ENCODE results near the gene MYLK2. TPM values are rescaled to one million over a fixed set of nuclear protein-coding genes. Genes with fewer than 3 reads are reported as not detected.

Gene MYLK2
- polyA plus RNA-seq, 1 donor (not counting 4 experiments of a cell fraction or from before 2014, with no cell fraction given) = 0.05 TPM

- Histone ChIP-seq H3K9me3 (ENCODE audit: control insufficient read depth, low read depth, low read length) (no peaks in the 10 kb centered on the region), H3K79me2 (ENCODE audit: control insufficient read depth, insufficient read depth, low read length) (no peaks in the 10 kb centered on the region), H4K20me1 (ENCODE audit: control insufficient read depth, extremely low read depth, insufficient read depth, low read length) (peaks cover 3% of the 10 kb centered on the region), H3K27ac (ENCODE audit: control insufficient read depth, insufficient read depth, low read length) (no peak overlapping the region), H3K4me3 (ENCODE audit: control insufficient read depth in 2 of 3, extremely low read depth in 1 of 3, insufficient read depth in 2 of 3, low read depth in 1 of 3, low read length in 3 of 3) (no peak overlapping the region), H3K27me3 (ENCODE audit: control insufficient read depth, extremely low read depth, insufficient read depth, low read length) (peaks cover 47% of the 10 kb centered on the region), H3K9me1 (ENCODE audit: control insufficient read depth, extremely low read depth, insufficient read depth, low read length) (peaks cover 3% of the 10 kb centered on the region), H3K36me3 (ENCODE audit: control insufficient read depth in 2 of 2, extremely low read depth in 1 of 2, insufficient read depth in 2 of 2, low read length in 2 of 2) (no peaks in the 10 kb centered on the region), H3K4me2 (ENCODE audit: control insufficient read depth, extremely low read depth, insufficient read depth, low read depth, low read length) (no peak overlapping the region), H2AFZ (ENCODE audit: control insufficient read depth, low read length) (no peak overlapping the region), H3K4me1 (ENCODE audit: control insufficient read depth, extremely low read depth, insufficient read depth, low read length) (peaks cover 9% of the 10 kb centered on the region), H3K9ac (ENCODE audit: control insufficient read depth, extremely low read depth, insufficient read depth, low read length) (no peak overlapping the region)
- no peak for FAIRE-seq
- dilution Hi-C loops (cut with MboI; ENCODE audit: extremely low pct_ligation_motif_present, low sequenced_read_pairs) = no loop called here
- no peak for TF ChIP-seq EZH2 (IDR thresholded peaks at IDR 0.05; ENCODE audit: low read length)
- no peak for TF ChIP-seq CTCF (optimal IDR thresholded peaks at IDR 0.05 in 1 of 3, IDR thresholded peaks at IDR 0.05 in 1 of 3, conservative IDR thresholded peaks at IDR 0.05 in 1 of 3; ENCODE audit: extremely low read depth in 1 of 3, insufficient read depth in 2 of 3, low read length in 3 of 3)
- no peak for DNase-seq (ENCODE audit: low read depth, low spot score)
These were observed 18.8 kb downstream of the MYLK2 start for GRCh38 chr20:31837896-31838397.

GRCh38 chr20:31838646-31839292, 19.6 kb downstream of the MYLK2 start:
- peaks cover 46% of the 10 kb centered on the region for H3K27me3 ChIP-seq (ENCODE audit: control insufficient read depth, extremely low read depth, insufficient read depth, low read length)
- H4K20me1 ChIP-seq (ENCODE audit: control insufficient read depth, extremely low read depth, insufficient read depth, low read length) = peaks cover 3% of the 10 kb centered on the region
- TF ChIP-seq EZH2 (IDR thresholded peaks at IDR 0.05; ENCODE audit: low read length) = no peak
- TF ChIP-seq CTCF (optimal IDR thresholded peaks at IDR 0.05 in 1 of 3, IDR thresholded peaks at IDR 0.05 in 1 of 3, conservative IDR thresholded peaks at IDR 0.05 in 1 of 3; ENCODE audit: extremely low read depth in 1 of 3, insufficient read depth in 2 of 3, low read length in 3 of 3) = no peak
- no peaks in the 10 kb centered on the region for H3K9me3 ChIP-seq (ENCODE audit: control insufficient read depth, low read depth, low read length)
- dilution Hi-C loops (cut with MboI; ENCODE audit: extremely low pct_ligation_motif_present, low sequenced_read_pairs) = no loop called here
- H3K36me3 ChIP-seq (ENCODE audit: control insufficient read depth in 2 of 2, extremely low read depth in 1 of 2, insufficient read depth in 2 of 2, low read length in 2 of 2) = no peaks in the 10 kb centered on the region
- peaks cover 3% of the 10 kb centered on the region for H3K9me1 ChIP-seq (ENCODE audit: control insufficient read depth, extremely low read depth, insufficient read depth, low read length)
- no peak overlapping the region for H3K4me2 ChIP-seq (ENCODE audit: control insufficient read depth, extremely low read depth, insufficient read depth, low read depth, low read length)
- H3K9ac ChIP-seq (ENCODE audit: control insufficient read depth, extremely low read depth, insufficient read depth, low read length) = no peak overlapping the region
- H2AFZ ChIP-seq (ENCODE audit: control insufficient read depth, low read length) = no peak overlapping the region
- H3K4me1 ChIP-seq (ENCODE audit: control insufficient read depth, extremely low read depth, insufficient read depth, low read length) = peaks cover 9% of the 10 kb centered on the region
- no peak overlapping the region for H3K4me3 ChIP-seq (ENCODE audit: control insufficient read depth in 2 of 3, extremely low read depth in 1 of 3, insufficient read depth in 2 of 3, low read depth in 1 of 3, low read length in 3 of 3)
- FAIRE-seq (no peak), DNase-seq (ENCODE audit: low read depth, low spot score) (no peak)
- no peaks in the 10 kb centered on the region for H3K79me2 ChIP-seq (ENCODE audit: control insufficient read depth, insufficient read depth, low read length)
- no peak overlapping the region for H3K27ac ChIP-seq (ENCODE audit: control insufficient read depth, insufficient read depth, low read length)

Data from keratinocyte (primary cell).